HUES6 (cell line): ENCODE measurements around the gene PPP1R27.
A peak's percentile ranks its signal among the peaks of the same experiment; 100 is the strongest.
"Not testable (repeated sequence)": the region's sequence is repeated elsewhere in the genome, so short reads cannot be mapped to it uniquely, and the experiment has no call there.

Source experiments
- H3K27ac ChIP-seq: 2 replicates; pipeline ENCODE4 v1.7.0; 2013; ENCODE audit warnings: low read depth, mild to moderate bottlenecking, low read length, inconsistent platforms
- H3K27me3 ChIP-seq: 2 replicates; pipeline ENCODE4 v1.6.1; 2013; ENCODE audit warnings: low read length; ENCODE audit not compliant: control insufficient read depth, insufficient read depth
- H3K36me3 ChIP-seq: 2 replicates; pipeline ENCODE4 v1.6.1; 2013; ENCODE audit warnings: low read length; ENCODE audit not compliant: control insufficient read depth, insufficient read depth
- H3K4me1 ChIP-seq: 2 replicates; pipeline ENCODE4 v1.6.1; 2013; ENCODE audit warnings: low read length; ENCODE audit not compliant: control insufficient read depth, insufficient read depth
- H3K4me3 ChIP-seq: 2 replicates; pipeline ENCODE4 v1.5.1; 2013; ENCODE audit warnings: low read depth, low read length
- H3K9ac ChIP-seq: one replicate; pipeline ENCODE4 v1.6.1; 2013; ENCODE audit warnings: mild to moderate bottlenecking, low read length
- H3K9me3 ChIP-seq: 2 replicates; pipeline ENCODE4 v1.6.1; 2013; ENCODE audit warnings: low read depth, low read length; ENCODE audit not compliant: control insufficient read depth, insufficient read depth

PPP1R27 gene

GRCh38 chr17:81844887-81845286, 10.0 kb upstream of the PPP1R27 start:
- Histone ChIP-seq H3K36me3 (peaks cover 61% of the 10 kb centered on the region), H3K4me1 (peaks cover 8% of the 10 kb centered on the region; the same call in 1 of the 2 replicates), H3K27ac (no peak overlapping the region)

GRCh38 chr17:81844327-81844851, 9.5 kb upstream of the PPP1R27 start:
- H3K27ac ChIP-seq: no peak overlapping the region
- no peak overlapping the region for H3K4me3 ChIP-seq
- no peak overlapping the region for H3K9ac ChIP-seq
- no peaks in the 10 kb centered on the region for H3K27me3 ChIP-seq
- no peaks in the 10 kb centered on the region for H3K9me3 ChIP-seq
- peaks cover 8% of the 10 kb centered on the region; the same call in 1 of the 2 replicates for H3K4me1 ChIP-seq
- H3K36me3 ChIP-seq: peaks cover 61% of the 10 kb centered on the region

More at GRCh38 chr17:81844887-81845286, 10.0 kb upstream of the PPP1R27 start:
- H3K4me3 ChIP-seq: no peak overlapping the region
- no peaks in the 10 kb centered on the region for H3K27me3 ChIP-seq
- no peak overlapping the region for H3K9ac ChIP-seq
- no peaks in the 10 kb centered on the region for H3K9me3 ChIP-seq

- H3K9ac ChIP-seq: no peak overlapping the region
- peaks cover 12% of the 10 kb centered on the region; the same call in 1 of the 2 replicates for H3K4me1 ChIP-seq
- no peaks in the 10 kb centered on the region for H3K9me3 ChIP-seq
- no peak overlapping the region for H3K27ac ChIP-seq
- peaks cover 58% of the 10 kb centered on the region for H3K36me3 ChIP-seq
- H3K4me3 ChIP-seq: no peak overlapping the region
- no peaks in the 10 kb centered on the region for H3K27me3 ChIP-seq
Measured at GRCh38 chr17:81843713-81844326, 9.0 kb upstream of the PPP1R27 start.

GRCh38 chr17:81842725-81843504, 8.1 kb upstream of the PPP1R27 start:
- Histone ChIP-seq H3K36me3 (peaks cover 54% of the 10 kb centered on the region), H3K27me3 (no peaks in the 10 kb centered on the region), H3K9ac (no peak overlapping the region), H3K4me3 (no peak overlapping the region), H3K4me1 (peaks cover 14% of the 10 kb centered on the region; the same call in 1 of the 2 replicates), H3K27ac (no peak overlapping the region), H3K9me3 (no peaks in the 10 kb centered on the region)

- H3K36me3 ChIP-seq: peaks cover 51% of the 10 kb centered on the region
- no peaks in the 10 kb centered on the region for H3K27me3 ChIP-seq
- H3K9ac ChIP-seq: no peak overlapping the region
- no peak overlapping the region for H3K27ac ChIP-seq
- no peaks in the 10 kb centered on the region for H3K9me3 ChIP-seq
- H3K4me1 ChIP-seq: peaks cover 14% of the 10 kb centered on the region; the same call in 1 of the 2 replicates
- no peak overlapping the region for H3K4me3 ChIP-seq
Measured at GRCh38 chr17:81842378-81842724, 7.5 kb upstream of the PPP1R27 start.

- peaks cover 46% of the 10 kb centered on the region for H3K36me3 ChIP-seq
- H3K4me1 ChIP-seq: peaks cover 14% of the 10 kb centered on the region; the same call in 1 of the 2 replicates
- no peaks in the 10 kb centered on the region for H3K9me3 ChIP-seq
- no peak overlapping the region for H3K27ac ChIP-seq
- no peak overlapping the region for H3K4me3 ChIP-seq
- no peaks in the 10 kb centered on the region for H3K27me3 ChIP-seq
- H3K9ac ChIP-seq: no peak overlapping the region
Measured at GRCh38 chr17:81841866-81842265, 7.0 kb upstream of the PPP1R27 start.

GRCh38 chr17:81840826-81841778, 6.3 kb upstream of the PPP1R27 start:
- H3K4me3 ChIP-seq: no peak overlapping the region
- H3K27ac ChIP-seq: no peak overlapping the region
- H3K27me3 ChIP-seq: no peaks in the 10 kb centered on the region
- H3K36me3 ChIP-seq: peaks cover 39% of the 10 kb centered on the region
- H3K9ac ChIP-seq: peak overlapping the region; percentile 5
- no peaks in the 10 kb centered on the region for H3K9me3 ChIP-seq
- peaks cover 14% of the 10 kb centered on the region; the same call in 1 of the 2 replicates for H3K4me1 ChIP-seq

- not testable (repeated sequence) for H3K27ac ChIP-seq, H3K9me3 ChIP-seq, H3K9ac ChIP-seq, H3K27me3 ChIP-seq, H3K4me3 ChIP-seq
- peaks cover 14% of the 10 kb centered on the region; the same call in 1 of the 2 replicates for H3K4me1 ChIP-seq
- peaks cover 28% of the 10 kb centered on the region for H3K36me3 ChIP-seq
Measured at GRCh38 chr17:81840059-81840458, 5.2 kb upstream of the PPP1R27 start.

- Histone ChIP-seq H3K27me3 (no peaks in the 10 kb centered on the region), H3K9me3 (no peaks in the 10 kb centered on the region), H3K9ac (no peak overlapping the region), H3K4me1 (peaks cover 14% of the 10 kb centered on the region; the same call in 1 of the 2 replicates), H3K36me3 (peaks cover 21% of the 10 kb centered on the region), H3K27ac (no peak overlapping the region), H3K4me3 (no peak overlapping the region)
Measured at GRCh38 chr17:81839301-81839700, 4.5 kb upstream of the PPP1R27 start.

GRCh38 chr17:81838753-81839255, 4.0 kb upstream of the PPP1R27 start:
- peaks cover 16% of the 10 kb centered on the region; the same call in 1 of the 2 replicates for H3K4me1 ChIP-seq
- H3K27ac ChIP-seq: no peak overlapping the region
- H3K27me3 ChIP-seq: no peaks in the 10 kb centered on the region
- H3K9ac ChIP-seq: no peak overlapping the region
- H3K9me3 ChIP-seq: no peaks in the 10 kb centered on the region
- H3K4me3 ChIP-seq: no peak overlapping the region
- H3K36me3 ChIP-seq: peaks cover 16% of the 10 kb centered on the region
